Activated T-cell treated with anti-CD3 and anti-CD28 coated beads for 4 hours (primary cell): Measurements from ENCODE around the gene ENTPD6.

Experiments
- DNase-seq: peaks from one replicate; pipeline ENCODE4 v3.0.0-alpha.2; 2020

ENTPD6 gene

GRCh38 chr20:25245461-25245860 lies 49.9 kb downstream of the ENTPD6 start:
- no peak for DNase-seq

DNA sequence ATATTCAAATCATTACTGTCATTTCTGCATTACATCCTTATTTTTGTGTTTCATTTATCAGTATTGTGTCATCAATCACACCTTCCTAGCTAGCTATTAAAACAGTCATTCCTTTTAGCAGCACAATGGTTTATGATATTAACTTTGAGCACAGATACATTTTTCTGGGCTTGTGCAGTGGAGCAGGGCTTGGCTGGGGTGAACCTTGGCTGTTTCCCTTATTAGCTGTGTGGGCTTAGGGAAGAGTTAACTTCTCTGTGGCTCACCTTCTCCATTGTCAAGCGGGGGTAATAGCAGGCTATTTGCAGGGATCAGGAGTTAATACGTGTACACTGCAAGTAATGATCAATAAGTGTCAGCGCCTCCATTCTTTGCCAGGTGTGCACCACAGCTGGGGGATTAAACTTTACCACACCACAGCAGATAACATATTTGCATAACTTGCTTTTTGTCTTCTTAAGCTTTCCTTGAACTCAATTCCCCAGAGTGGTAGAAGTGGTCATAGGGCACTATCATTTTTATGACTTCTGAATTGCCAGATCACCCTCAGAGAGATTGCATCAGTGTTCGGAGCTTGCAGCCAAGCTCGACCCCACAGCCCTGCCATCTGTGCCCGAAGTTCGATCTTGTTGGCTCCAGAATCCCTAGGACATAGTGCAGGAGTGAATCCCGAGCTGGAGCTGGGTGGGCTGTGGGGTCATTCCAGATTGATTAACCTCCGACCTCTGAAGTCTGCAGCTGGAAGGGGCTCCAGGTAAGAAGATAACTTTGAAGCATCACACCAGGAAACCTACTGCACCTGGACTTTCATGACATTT lies 50.9 kb downstream of the ENTPD6 start:
- no peak for DNase-seq

DNA sequence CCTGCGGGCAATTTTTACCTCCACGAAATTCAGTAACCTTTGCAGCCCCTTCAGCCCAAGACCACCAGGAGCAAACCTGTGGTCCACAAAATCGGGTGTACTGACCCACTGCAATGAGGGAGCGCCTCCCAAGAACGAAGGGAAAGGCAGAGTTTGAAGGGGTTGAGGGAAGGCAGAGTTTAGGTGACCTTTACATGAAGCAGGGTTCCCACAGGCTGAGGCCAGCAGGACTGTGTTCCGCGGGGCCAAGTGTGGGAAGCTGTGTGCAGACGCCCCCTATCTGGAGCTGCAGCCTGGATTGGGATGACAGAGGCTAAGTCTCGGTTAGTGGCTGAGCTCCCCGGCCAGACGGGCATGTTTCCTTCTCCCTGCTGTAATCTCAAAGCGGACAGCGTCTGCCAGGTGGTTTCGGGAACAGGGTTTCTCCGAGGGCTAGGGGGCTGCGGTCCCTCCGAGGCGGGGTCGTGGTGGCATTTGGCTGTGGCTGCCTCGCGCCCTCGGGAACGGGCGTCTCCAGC lies 51.5 kb downstream of the ENTPD6 start:
- no peak for DNase-seq

- no peak for DNase-seq
These were observed 52.0 kb downstream of the ENTPD6 start for GRCh38 chr20:25247518-25247955.

DNA sequence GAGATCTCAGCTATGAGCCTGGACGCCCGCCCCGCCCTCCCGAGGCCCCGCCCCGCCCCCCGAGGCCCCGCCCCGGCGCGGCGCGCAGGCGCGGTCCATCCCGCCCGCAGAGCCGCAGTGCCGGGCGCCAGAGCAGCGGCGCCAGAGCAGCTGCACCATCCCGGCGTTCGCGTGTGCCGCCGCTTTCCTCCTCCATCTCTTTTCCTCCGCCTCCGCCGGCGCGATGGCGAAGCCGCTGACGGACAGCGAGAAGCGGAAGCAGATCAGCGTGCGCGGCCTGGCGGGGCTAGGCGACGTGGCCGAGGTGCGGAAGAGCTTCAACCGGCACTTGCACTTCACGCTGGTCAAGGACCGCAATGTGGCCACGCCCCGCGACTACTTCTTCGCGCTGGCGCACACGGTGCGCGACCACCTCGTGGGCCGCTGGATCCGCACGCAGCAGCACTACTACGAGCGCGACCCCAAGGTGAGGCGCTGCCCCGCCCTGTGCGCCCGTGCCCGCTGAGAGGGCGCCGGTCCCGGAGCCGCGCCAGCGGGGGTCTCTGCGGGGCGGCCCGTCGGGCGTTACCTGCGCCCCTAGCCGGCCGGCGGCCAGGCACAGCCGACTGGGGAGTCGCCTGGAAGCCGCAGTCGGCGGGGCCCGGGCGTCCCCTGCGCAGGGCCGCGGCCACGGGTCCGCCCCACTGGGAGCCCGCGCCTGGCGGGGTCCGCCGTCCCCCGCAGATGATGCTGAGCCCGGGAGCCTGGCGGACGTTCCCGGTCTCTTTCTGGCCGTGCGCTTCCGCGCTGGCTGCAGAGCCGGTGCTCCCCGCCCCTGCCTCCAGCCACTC lies 52.7 kb downstream of the ENTPD6 start, which contains the start of gene PYGB:
Gene PYGB (plus strand): TSS at position 130 of the 830 bp plus-strand sequence. CDS start 94 bp downstream, at position 224.
- peak; percentile 68 for DNase-seq

DNA sequence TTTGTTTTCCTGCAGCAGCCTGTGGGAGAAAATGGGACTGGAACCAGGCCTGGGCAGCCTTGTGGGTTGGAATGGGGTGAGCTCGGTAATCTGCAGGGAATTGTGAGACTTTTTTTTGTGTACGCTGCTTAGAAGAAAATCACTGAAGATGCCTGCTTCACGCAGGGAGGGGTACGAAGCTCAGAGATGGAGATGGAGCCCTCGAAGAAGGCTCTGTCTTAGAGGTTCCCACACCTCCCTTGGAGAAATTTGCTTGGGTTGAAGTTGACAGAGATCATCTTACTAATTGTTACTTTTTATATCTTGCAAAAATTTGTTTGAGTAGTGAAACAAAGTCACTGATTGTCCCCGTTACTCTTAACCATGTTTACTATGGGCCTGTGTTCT lies 53.3 kb downstream of the ENTPD6 start:
- DNase-seq = no peak

GRCh38 chr20:25249198-25249931 lies 53.9 kb downstream of the ENTPD6 start:
- DNase-seq = no peak

GRCh38 chr20:25250508-25250907 lies 55.0 kb downstream of the ENTPD6 start:
- DNase-seq = no peak

GRCh38 chr20:25251019-25251418 lies 55.5 kb downstream of the ENTPD6 start:
- no peak for DNase-seq

DNA sequence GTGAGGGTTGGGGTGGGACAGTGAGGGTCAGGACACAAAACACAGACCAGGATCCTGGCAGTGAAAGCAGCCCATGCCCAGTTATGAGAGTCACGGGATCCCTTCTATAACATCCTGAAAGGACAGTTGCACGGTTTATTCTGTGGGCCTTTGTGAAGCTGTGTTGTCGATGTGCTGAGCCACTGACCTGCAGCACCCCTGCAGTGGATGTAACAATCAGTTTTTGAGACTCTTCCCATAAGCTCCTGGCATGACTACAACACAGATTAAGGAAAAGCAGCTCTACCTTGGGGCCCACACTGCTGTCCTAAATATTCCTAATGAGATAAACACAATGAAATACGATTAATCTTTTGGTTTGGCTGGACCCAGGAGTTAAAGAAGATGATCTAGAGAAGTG lies 56.0 kb downstream of the ENTPD6 start:
- no peak for DNase-seq

- DNase-seq = no peak
These were observed 56.7 kb downstream of the ENTPD6 start for GRCh38 chr20:25252230-25252651.

- DNase-seq = no peak
These were observed 57.3 kb downstream of the ENTPD6 start for GRCh38 chr20:25252686-25253421.

DNA sequence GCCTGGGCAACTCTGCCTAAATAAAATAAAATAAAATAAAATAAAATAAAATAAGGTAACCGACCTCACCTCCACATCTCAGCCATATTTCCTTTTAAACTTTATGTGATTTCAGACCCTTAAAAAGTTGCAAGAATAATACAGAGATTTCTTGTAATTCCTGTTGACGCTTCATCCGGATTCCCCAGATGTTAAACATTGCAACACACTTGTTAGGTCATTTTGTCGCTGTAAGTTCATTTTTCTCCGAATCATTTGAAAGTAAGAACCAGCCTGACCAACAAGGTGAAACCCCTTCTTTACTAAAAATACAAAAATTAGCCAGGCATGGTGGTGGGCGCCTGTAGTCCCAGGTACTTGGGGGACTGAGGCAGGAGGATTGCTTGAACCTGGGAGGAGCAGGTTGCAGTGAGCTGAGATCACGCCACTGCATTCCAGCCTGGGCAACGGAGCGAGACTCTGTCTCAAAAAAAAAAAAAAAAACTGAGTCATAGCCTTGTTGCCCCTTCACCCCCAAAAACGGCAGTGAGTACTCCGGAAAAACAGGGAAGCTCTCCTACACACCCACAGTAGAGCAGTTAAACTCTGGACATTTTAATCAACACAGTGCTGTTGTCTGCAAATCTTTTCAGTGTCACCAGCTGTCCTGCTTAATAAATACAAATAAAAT lies 58.2 kb downstream of the ENTPD6 start:
- no peak for DNase-seq

DNA sequence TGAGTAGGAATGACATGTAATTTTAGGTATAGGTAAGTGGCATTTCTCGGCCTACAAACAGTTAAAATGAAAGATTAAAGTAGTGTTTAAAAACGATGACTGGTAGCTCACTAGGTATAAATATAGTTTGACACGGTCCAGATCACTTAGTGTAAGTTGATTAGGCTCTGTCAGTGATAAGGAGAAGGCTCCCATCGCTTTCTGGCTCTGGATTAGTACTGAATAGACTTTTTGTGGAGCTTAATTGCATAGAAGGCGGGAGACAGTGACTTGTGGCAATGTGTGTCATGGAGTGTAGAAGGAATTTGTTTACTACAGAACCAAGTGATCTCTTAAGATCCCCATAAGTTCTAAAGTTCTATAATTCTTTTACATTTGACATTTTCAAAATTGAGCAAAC lies 59.1 kb downstream of the ENTPD6 start:
- DNase-seq = no peak

DNA sequence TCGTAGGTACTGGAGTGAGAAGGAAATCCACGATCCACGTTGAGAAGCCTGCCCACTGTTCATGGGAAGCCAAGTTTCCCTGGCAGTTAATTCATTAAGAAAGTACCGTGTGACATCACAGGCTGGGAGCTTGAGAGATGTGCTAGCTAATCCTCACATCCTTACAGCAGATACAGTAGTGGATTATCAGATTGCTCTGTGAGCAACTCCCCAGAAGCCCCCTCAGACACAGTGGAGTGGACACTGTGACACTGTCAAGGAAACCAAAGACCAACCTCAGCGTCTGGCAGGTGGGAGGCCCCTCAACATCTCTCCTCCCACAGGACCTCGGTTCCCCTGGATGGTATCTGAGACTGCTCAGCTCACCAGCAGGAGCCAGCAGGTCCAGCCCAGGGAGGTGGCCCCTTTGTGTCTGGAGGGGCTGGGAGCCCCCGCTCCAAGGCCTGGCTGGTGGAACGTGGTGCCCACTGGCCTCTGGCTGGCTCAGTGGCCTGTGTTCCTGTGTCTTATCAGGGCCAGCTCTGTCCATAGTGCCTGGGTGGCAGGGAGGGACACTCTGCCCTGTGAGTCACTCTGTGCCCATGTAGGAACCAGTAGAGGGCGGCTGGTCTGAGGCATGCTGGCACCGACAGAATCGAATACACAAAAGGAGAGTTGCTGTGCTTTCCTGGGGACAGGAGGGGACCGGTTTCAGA lies 59.6 kb downstream of the ENTPD6 start:
- no peak for DNase-seq

DNA sequence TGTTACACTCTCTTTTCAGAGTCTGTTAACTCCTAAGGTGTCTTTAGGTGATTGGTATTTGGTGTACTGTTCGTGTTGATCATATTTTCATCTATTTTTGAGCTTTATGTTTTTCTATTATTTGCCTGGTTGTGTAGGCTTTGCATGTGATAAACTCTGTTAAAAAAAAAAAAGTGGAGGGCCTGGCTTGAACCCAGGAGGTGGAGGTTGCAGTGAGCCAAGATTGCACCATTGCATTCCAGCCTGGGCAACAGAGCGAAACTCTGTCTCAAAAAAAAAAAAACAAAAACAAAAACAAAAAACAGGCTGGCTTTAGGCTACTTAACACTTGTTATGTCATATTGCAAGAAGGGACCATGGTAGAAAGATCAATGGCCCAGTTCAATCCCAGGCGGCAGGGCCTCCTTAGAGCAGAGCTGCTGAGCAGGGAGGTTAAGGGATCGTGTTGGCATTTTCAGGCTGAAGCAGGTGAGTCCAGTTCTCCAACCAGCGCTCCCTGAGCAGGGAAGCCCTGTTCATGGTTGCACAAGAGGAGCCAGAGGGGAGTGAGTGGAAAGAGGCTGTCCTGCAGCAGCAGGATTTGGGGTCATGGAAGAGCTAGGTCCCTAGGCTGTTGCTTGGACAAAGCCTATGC lies 60.8 kb downstream of the ENTPD6 start:
- no peak for DNase-seq

- no peak for DNase-seq
These were observed 61.6 kb downstream of the ENTPD6 start for GRCh38 chr20:25257130-25257529.

DNA sequence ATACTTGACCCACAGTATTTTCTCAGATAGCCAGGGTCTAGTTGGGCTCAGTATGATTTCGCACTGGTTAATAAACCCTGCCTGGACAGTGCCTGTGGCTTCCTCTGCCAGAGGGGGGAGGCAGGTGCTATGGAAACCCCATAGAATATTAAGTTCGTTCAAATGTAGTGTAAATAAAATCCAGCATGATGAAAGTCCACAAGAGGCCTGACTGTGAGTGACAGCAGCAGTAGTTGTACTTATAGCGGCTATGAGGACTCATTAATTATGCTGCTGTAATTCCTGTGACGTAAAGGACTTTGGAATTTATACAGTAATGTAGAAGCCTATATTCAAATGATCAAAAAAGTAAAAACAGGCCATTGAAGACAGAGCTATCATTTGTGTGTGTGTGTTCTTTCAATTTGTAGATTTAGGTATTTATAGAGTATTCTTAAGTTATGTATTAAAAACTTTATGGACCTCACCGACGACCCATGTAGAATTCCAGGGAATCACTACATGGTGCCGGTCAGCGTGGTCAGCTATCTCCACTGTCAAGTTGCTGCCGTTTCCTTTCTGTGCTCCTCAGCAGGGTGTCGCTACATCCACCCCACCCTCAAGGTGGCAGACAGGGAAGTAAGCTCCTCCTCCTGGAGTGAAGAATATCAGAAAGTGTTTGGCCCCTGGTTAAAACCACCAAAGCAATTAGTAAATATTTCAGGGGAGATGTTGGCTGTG lies 62.4 kb downstream of the ENTPD6 start:
- no peak for DNase-seq

DNA sequence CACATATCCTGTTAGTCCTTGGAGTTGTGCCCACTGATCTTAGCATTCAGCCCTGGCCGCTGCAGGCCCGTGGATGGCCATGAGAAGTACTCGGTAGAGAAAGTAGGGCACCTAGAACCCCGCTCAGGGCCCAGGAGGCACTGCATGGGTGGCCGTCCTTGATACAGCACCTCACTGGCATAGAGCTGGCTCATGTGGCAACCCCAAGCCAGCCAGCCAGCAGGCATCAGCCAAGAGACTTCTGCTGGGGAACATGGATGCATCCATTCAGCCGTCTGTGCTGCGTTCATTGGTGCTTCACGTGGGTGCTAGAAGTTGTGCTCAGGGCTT lies 62.9 kb downstream of the ENTPD6 start:
- DNase-seq = no peak

GRCh38 chr20:25258828-25259227 lies 63.3 kb downstream of the ENTPD6 start:
- no peak for DNase-seq
